Panc1 (cell line): ENCODE results near the gene MST1R. TPM values are rescaled to one million over a fixed set of nuclear protein-coding genes. Genes with fewer than 3 reads are reported as not detected.

Experiments
- ATAC-seq: fragments of 200-7000 bp; cut with Tn5 transposase; 2 replicates; pipeline ENCODE4 v1.9.1; 2020; ENCODE audit warnings: mild to moderate bottlenecking, moderate library complexity
- BruUV-seq: library from RNA; stranded (reverse); fragments of 400-500 nt; replicated peaks from 2 replicates; lab custom pipeline; 2021; lab: Mats Ljungman, UMichigan
- CTCF ChIA-PET: fragments of 300-600 bp; sonication (Branson Sonifier 250); formaldehyde crosslinking; loops from one replicate; lab custom pipeline; 2022; ENCODE audit warnings: antibody characterized with exemption; lab: Charles Lee
- POLR2A ChIA-PET: fragments of 300-600 bp; sonication (Branson Sonifier 250); formaldehyde crosslinking; loops from one replicate; lab custom pipeline; 2022; ENCODE audit warnings: antibody characterized with exemption; lab: Charles Lee
- DNase-seq: peaks from one replicate; pipeline ENCODE4 v3.0.0-alpha.2; 2010; ENCODE audit warnings: low read depth, low spot score
- H3K27ac ChIP-seq: 2 replicates; pipeline ENCODE4 v1.5.1; 2011; ENCODE audit warnings: mild to moderate bottlenecking, low read length, inconsistent platforms
- H3K27me3 ChIP-seq: fragments of 200-500 bp; sonication (Bioruptor generic); 2 replicates; pipeline ENCODE4 v1.6.0; 2014; ENCODE audit warnings: low read length, inconsistent platforms; ENCODE audit not compliant: control insufficient read depth, insufficient read depth
- H3K36me3 ChIP-seq: fragments of 200-500 bp; sonication (Bioruptor generic); 2 replicates; pipeline ENCODE4 v1.5.1; 2014; ENCODE audit warnings: inconsistent platforms, mild to moderate bottlenecking, low read length, moderate library complexity; ENCODE audit not compliant: control insufficient read depth, insufficient read depth
- H3K4me1 ChIP-seq: 2 replicates; pipeline ENCODE4 v1.5.1; 2011; ENCODE audit warnings: inconsistent platforms, mild to moderate bottlenecking, low read length, moderate library complexity; ENCODE audit not compliant: control insufficient read depth, insufficient read depth
- H3K4me3 ChIP-seq, 2 experiments: 2 replicates each; pipeline ENCODE4 v1.5.1; 2011 to 2012; ENCODE audit warnings: low read depth in 2 of 2, low read length in 2 of 2, mild to moderate bottlenecking in 2 of 2, inconsistent platforms in 1 of 2, moderate library complexity in 1 of 2
- H3K9me3 ChIP-seq: fragments of 200-500 bp; sonication (Bioruptor generic); 2 replicates; pipeline ENCODE4 v1.5.1; 2014; ENCODE audit warnings: low read depth, mild to moderate bottlenecking, inconsistent platforms, low read length, moderate library complexity; ENCODE audit not compliant: control insufficient read depth, insufficient read depth
- CTCF ChIP-seq: fragments of 450-650 bp; IDR thresholded peaks from 2 replicates; pipeline ENCODE4 v1.5.1; 2017; ENCODE audit warnings: mild to moderate bottlenecking
- POLR2AphosphoS5 ChIP-seq: IDR thresholded peaks from 2 replicates; pipeline ENCODE4 v1.6.1; 2012; ENCODE audit warnings: mild to moderate bottlenecking, low read depth, low read length, moderate library complexity
- REST ChIP-seq, 2 experiments: IDR thresholded peaks; 2 replicates each; pipeline ENCODE4 v1.6.1; 2011 to 2012; ENCODE audit warnings: low read depth in 2 of 2, control low read depth in 1 of 2, low read length in 1 of 2, mild to moderate bottlenecking in 1 of 2, moderate library complexity in 1 of 2; ENCODE audit not compliant: insufficient read depth in 1 of 2
- SIN3A ChIP-seq: IDR thresholded peaks from 2 replicates; pipeline ENCODE4 v1.6.1; 2012; ENCODE audit warnings: low read depth, mild to moderate bottlenecking, low read length, moderate library complexity, borderline replicate concordance; ENCODE audit not compliant: insufficient read depth
- TCF7L2 ChIP-seq: IDR thresholded peaks from 2 replicates; pipeline ENCODE4 v1.6.1; 2011; ENCODE audit warnings: mild to moderate bottlenecking, low read depth, low read length, inconsistent platforms
- in situ Hi-C: cut with HindIII; loops from 2 replicates; pipeline ENCODE4 v1.10.0; 2016; ENCODE audit warnings: low sequenced_read_pairs, low pct_unique_long_range_greater_than_20kb
- intact Hi-C: fragments of 100-400 bp; cut with micrococcal nuclease; formaldehyde crosslinking; loops from one replicate; pipeline ENCODE4 v1.10.0; 2022; ENCODE audit not compliant: unreplicated experiment
- total RNA-seq: library from RNA; stranded (reverse); gene quantifications from one replicate; pipeline ENCODE4 v1.2.1, GENCODE V29; 2021; ENCODE audit not compliant: unreplicated experiment

Gene MST1R
- total RNA-seq, 1 experiment from 2014 or later: 27.5 TPM

GRCh38 chr3:49901366-49902339 lies 2.0 kb downstream of the MST1R start:
- no peak for DNase-seq
- intact Hi-C loops (no loop called here), in situ Hi-C loops (no loop called here)
- Histone ChIP-seq H3K9me3 (no peaks in the 10 kb centered on the region), H3K4me1 (peaks cover 32% of the 10 kb centered on the region), H3K27me3 (no peaks in the 10 kb centered on the region), H3K36me3 (peaks cover 2% of the 10 kb centered on the region; the same call in 1 of the 2 replicates), H3K27ac (peak overlapping the region; percentile 94), H3K4me3 (peak overlapping the region; percentile 46 to 62)
- no peak for ATAC-seq
- POLR2A ChIA-PET: interaction anchor here (0.6 to 0.7 kb wide), 2 partner anchors 33 to 104 kb away, joined by 4 to 5 read pairs; no protein-coding TSS in a partner anchor
- no TSS peak for BruUV-seq
- TF ChIP-seq REST (IDR thresholded peaks at IDR 0.05; ENCODE audit: insufficient read depth in 1 of 2, low read depth in 2 of 2, low read length in 1 of 2) (no peak), POLR2AphosphoS5 (no peak), SIN3A (no peak), CTCF (no peak), TCF7L2 (no peak)
- CTCF ChIA-PET: no interaction called here

GRCh38 chr3:49900491-49901153 lies 3.1 kb downstream of the MST1R start:
- CTCF ChIA-PET: interaction anchor here (0.6 to 0.9 kb wide), 4 partner anchors 13 to 98 kb away, joined by 3 to 10 read pairs (median 7); partner anchors contain the start of gene INKA1
- Histone ChIP-seq H3K27me3 (no peaks in the 10 kb centered on the region), H3K4me3 (peak overlapping the region; percentile 31 to 62), H3K4me1 (peaks cover 24% of the 10 kb centered on the region), H3K9me3 (no peaks in the 10 kb centered on the region), H3K36me3 (peaks cover 2% of the 10 kb centered on the region; the same call in 1 of the 2 replicates), H3K27ac (peak overlapping the region; percentile 94)
- TF ChIP-seq SIN3A (no peak), POLR2AphosphoS5 (no peak; the same call in 1 of the 2 replicates), TCF7L2 (no peak), REST (IDR thresholded peaks at IDR 0.05; ENCODE audit: insufficient read depth in 1 of 2, low read depth in 2 of 2, low read length in 1 of 2) (no peak), CTCF (no peak)
- no TSS peak for BruUV-seq
- in situ Hi-C loops (no loop called here), intact Hi-C loops (no loop called here)
- POLR2A ChIA-PET: no interaction called here
- DNase-seq (peak; percentile 66), ATAC-seq (peak; percentile 83)
